IMR-90 (cell line): Measurements from ENCODE around the gene ACAN. TPM values are rescaled to one million over a fixed set of nuclear protein-coding genes. Genes with fewer than 3 reads are reported as not detected.

Experiments used
- ATAC-seq: fragments of 200-7000 bp; cut with Tn5 transposase; 2 replicates; pipeline ENCODE4 v1.9.1; 2020; ENCODE audit warnings: low read depth, mild to moderate bottlenecking, moderate library complexity
- BruUV-seq: library from RNA; stranded (reverse); fragments of 400-500 nt; replicated peaks from 2 replicates; lab custom pipeline; 2021; lab: Mats Ljungman, UMichigan
- CTCF ChIA-PET: fragments of 300-600 bp; formaldehyde crosslinking; extraction: SDS; loops from one replicate; lab custom pipeline; 2021; ENCODE audit warnings: antibody characterized with exemption; lab: Yijun Ruan, JAX
- POLR2A ChIA-PET: fragments of 300-600 bp; sonication (Branson Sonifier 250); formaldehyde crosslinking; loops from one replicate; lab custom pipeline; 2022; ENCODE audit warnings: antibody characterized with exemption; ENCODE audit not compliant: unreplicated experiment; lab: Charles Lee
- DNase-seq: peaks from one replicate; pipeline ENCODE4 v3.0.0; 2013
- H2AFZ ChIP-seq: replicated peaks from 2 replicates; pipeline ENCODE3; 2013; ENCODE audit warnings: low read length, mild to moderate bottlenecking; ENCODE audit not compliant: poor library complexity
- H2AK5ac ChIP-seq: 2 replicates; pipeline ENCODE4 v1.6.1; 2013; ENCODE audit warnings: low read depth, low read length, inconsistent platforms
- H2AK9ac ChIP-seq: replicated peaks from 2 replicates; pipeline ENCODE3; 2013; ENCODE audit warnings: mild to moderate bottlenecking, low read depth, low read length, moderate library complexity; ENCODE audit not compliant: poor library complexity
- H2BK120ac ChIP-seq: 2 replicates; pipeline ENCODE4 v1.6.1; 2013; ENCODE audit warnings: low read depth, low read length, inconsistent platforms
- H2BK15ac ChIP-seq: 3 replicates; pipeline ENCODE4 v1.6.1; 2013; ENCODE audit warnings: low read depth, low read length, inconsistent platforms
- H2BK20ac ChIP-seq: 2 replicates; pipeline ENCODE4 v1.6.1; 2013; ENCODE audit warnings: low read depth, mild to moderate bottlenecking, inconsistent platforms, low read length, moderate library complexity
- H2BK5ac ChIP-seq: 2 replicates; pipeline ENCODE4 v1.6.1; 2013; ENCODE audit warnings: mild to moderate bottlenecking, low read depth, low read length, inconsistent platforms; ENCODE audit not compliant: poor library complexity, severe bottlenecking
- H3K14ac ChIP-seq: replicated peaks from 2 replicates; pipeline ENCODE4 v1.6.1; 2013; ENCODE audit warnings: low read depth, low read length, inconsistent platforms
- H3K18ac ChIP-seq: 2 replicates; pipeline ENCODE4 v1.6.1; 2013; ENCODE audit warnings: low read depth, low read length, control low read depth
- H3K23ac ChIP-seq: 2 replicates; pipeline ENCODE4 v1.6.1; 2013; ENCODE audit warnings: low read depth, low read length, inconsistent platforms
- H3K27ac ChIP-seq: 2 replicates; pipeline ENCODE4 v1.5.1; 2013; ENCODE audit warnings: mild to moderate bottlenecking, control low read depth, low read length; ENCODE audit not compliant: insufficient read depth
- H3K27me3 ChIP-seq: 2 replicates; pipeline ENCODE4 v1.6.1; 2013; ENCODE audit warnings: low read length; ENCODE audit not compliant: control insufficient read depth, insufficient read depth
- H3K36me3 ChIP-seq: 2 replicates; pipeline ENCODE4 v1.6.1; 2013; ENCODE audit warnings: low read length, mixed read lengths; ENCODE audit not compliant: control insufficient read depth, insufficient read depth
- H3K4ac ChIP-seq: 2 replicates; pipeline ENCODE4 v1.6.1; 2013; ENCODE audit warnings: low read depth, low read length, inconsistent platforms
- H3K4me1 ChIP-seq: 2 replicates; pipeline ENCODE4 v1.6.1; 2013; ENCODE audit warnings: low read length, mixed read lengths; ENCODE audit not compliant: control insufficient read depth, insufficient read depth
- H3K4me2 ChIP-seq: 2 replicates; pipeline ENCODE4 v1.6.1; 2013; ENCODE audit warnings: low read depth, mild to moderate bottlenecking, control low read depth, low read length, moderate library complexity
- H3K4me3 ChIP-seq: 2 replicates; pipeline ENCODE4 v1.5.1; 2013; ENCODE audit warnings: low read depth, mild to moderate bottlenecking, control low read depth, low read length, moderate library complexity; ENCODE audit not compliant: insufficient read depth
- H3K56ac ChIP-seq: 2 replicates; pipeline ENCODE4 v1.6.1; 2013; ENCODE audit warnings: low read length, inconsistent platforms; ENCODE audit not compliant: insufficient read depth; ENCODE audit errors: extremely low read depth
- H3K79me1 ChIP-seq, 2 experiments: 2 replicates each; pipeline ENCODE4 v1.6.1; 2013; ENCODE audit warnings: low read length in 2 of 2, inconsistent platforms in 1 of 2, low read depth in 1 of 2
- H3K9ac ChIP-seq: 2 replicates; pipeline ENCODE4 v1.6.1; 2013; ENCODE audit warnings: low read depth, low read length, control low read depth
- H3K9me1 ChIP-seq: 2 replicates; pipeline ENCODE4 v1.6.1; 2013; ENCODE audit warnings: low read length, inconsistent platforms; ENCODE audit not compliant: insufficient read depth
- H3K9me3 ChIP-seq: 2 replicates; pipeline ENCODE4 v1.6.1; 2013; ENCODE audit warnings: low read length; ENCODE audit not compliant: control insufficient read depth, insufficient read depth
- H4K20me1 ChIP-seq: 2 replicates; pipeline ENCODE4 v1.6.1; 2013; ENCODE audit warnings: low read length, inconsistent platforms; ENCODE audit not compliant: insufficient read depth
- H4K5ac ChIP-seq: 2 replicates; pipeline ENCODE4 v1.6.1; 2013; ENCODE audit warnings: mild to moderate bottlenecking, low read depth, low read length, control low read depth
- H4K8ac ChIP-seq, 2 experiments: 2 replicates each; pipeline ENCODE4 v1.6.1; 2013; ENCODE audit warnings: low read depth in 2 of 2, low read length in 2 of 2, control low read depth in 1 of 2, inconsistent platforms in 1 of 2
- H4K91ac ChIP-seq: 2 replicates; pipeline ENCODE4 v1.6.1; 2013; ENCODE audit warnings: low read depth, low read length, inconsistent platforms; ENCODE audit not compliant: insufficient read depth
- BHLHE40 ChIP-seq: fragments of 150-350 bp; IDR thresholded peaks from 2 replicates; pipeline ENCODE4 v1.6.1; 2016; ENCODE audit warnings: mild to moderate bottlenecking, low read depth, low read length
- CEBPB ChIP-seq: IDR thresholded peaks from 2 replicates; pipeline ENCODE4 v1.6.1; 2012; ENCODE audit warnings: low read depth, low read length, improper control_type of control experiment
- ELK1 ChIP-seq: fragments of 150-350 bp; IDR thresholded peaks from 2 replicates; pipeline ENCODE4 v1.6.1; 2016; ENCODE audit warnings: low read depth, mild to moderate bottlenecking, low read length, moderate library complexity, borderline replicate concordance
- MAFK ChIP-seq: IDR thresholded peaks from 2 replicates; pipeline ENCODE4 v1.6.1; 2012; ENCODE audit warnings: low read depth, low read length, improper control_type of control experiment
- NFE2L2 ChIP-seq: fragments of 150-350 bp; IDR thresholded peaks from 2 replicates; pipeline ENCODE4 v1.6.1; 2016; ENCODE audit warnings: low read depth, mild to moderate bottlenecking, low read length
- RAD21 ChIP-seq: IDR thresholded peaks from 2 replicates; pipeline ENCODE4 v1.6.1; 2012; ENCODE audit warnings: low read length, improper control_type of control experiment
- RCOR1 ChIP-seq: IDR thresholded peaks from 2 replicates; pipeline ENCODE4 v1.6.1; 2012; ENCODE audit warnings: mild to moderate bottlenecking, low read length, improper control_type of control experiment; ENCODE audit not compliant: insufficient replicate concordance
- RFX5 ChIP-seq: IDR thresholded peaks from 2 replicates; pipeline ENCODE4 v1.8.0; 2012; ENCODE audit warnings: low read depth, mild to moderate bottlenecking, low read length, moderate library complexity
- SMC3 ChIP-seq: fragments of 150-350 bp; IDR thresholded peaks from 2 replicates; pipeline ENCODE4 v1.6.1; 2016; ENCODE audit warnings: low read depth, mild to moderate bottlenecking, antibody characterized with exemption, low read length, moderate library complexity
- USF2 ChIP-seq: fragments of 150-350 bp; IDR thresholded peaks from 2 replicates; pipeline ENCODE4 v1.6.1; 2017; ENCODE audit warnings: mild to moderate bottlenecking, antibody characterized with exemption, low read length, low read depth
- WGBS, 2 experiments: methylation state at CpG; one replicate each; pipeline versions ENCODE4 v1.1.5 to v1.1.7; 2013; ENCODE audit warnings: missing lambda C conversion rate in 2 of 2; ENCODE audit not compliant: insufficient read length in 1 of 2; ENCODE audit errors: extremely low coverage in 2 of 2; 5-methylcytosine and 5-hydroxymethylcytosine counted together
- dilution Hi-C: fragments of 300-500 bp; cut with HindIII; formaldehyde crosslinking; loops from one replicate; pipeline ENCODE4 v1.14.3; 2018; ENCODE audit warnings: low sequenced_read_pairs; ENCODE audit not compliant: unreplicated experiment
- in situ Hi-C: fragments of 300-500 bp; cut with MboI; formaldehyde crosslinking; loops from 3 replicates; pipeline ENCODE4 v1.14.3; 2019; ENCODE audit warnings: low sequenced_read_pairs, inconsistent platforms, mixed read lengths
- intact Hi-C: fragments of 100-400 bp; cut with micrococcal nuclease; formaldehyde crosslinking; loops from 2 replicates; pipeline ENCODE4 v1.10.0; 2022
- polyA plus RNA-seq, 3 experiments: library from polyadenylated mRNA; depleted of rRNA; stranded (reverse); fragments of >200 nt; gene quantifications; 2 replicates each; pipeline ENCODE4 v1.2.3, GENCODE V29; 2012; ENCODE audit warnings: low replicate concordance in 1 of 3
- total RNA-seq: library from RNA; depleted of rRNA; stranded (reverse); fragments of >200 nt; gene quantifications from 2 replicates; pipeline ENCODE4 v1.2.3, GENCODE V29; 2012

The ACAN gene
- total and polyA plus RNA-seq, 2 of the 4 experiments (the other 2 are of a cell fraction), result 0.54 to 0.96 TPM

- peak overlapping the region; percentile 71 for H2AFZ ChIP-seq
- H2AK9ac ChIP-seq, result no peak overlapping the region
- no peak overlapping the region for H2BK5ac ChIP-seq
- no peak overlapping the region for H3K27ac ChIP-seq
- H3K27me3 ChIP-seq, result peaks cover 44% of the 10 kb centered on the region
- TF ChIP-seq BHLHE40, result no peak
- no peak for TF ChIP-seq SMC3
- no peak for TF ChIP-seq CEBPB
- TF ChIP-seq RFX5, result no peak
- no peak for TF ChIP-seq RAD21
- no peak for TF ChIP-seq RCOR1
- TF ChIP-seq MAFK, result no peak
- TF ChIP-seq NFE2L2, result no peak
- no peak for TF ChIP-seq ELK1
- TF ChIP-seq USF2, result no peak
- no peaks in the 10 kb centered on the region for H3K36me3 ChIP-seq
- CTCF ChIA-PET, result no interaction called here
- BruUV-seq, result no TSS peak
- no peak overlapping the region for H3K23ac ChIP-seq
- no peak overlapping the region; the same call in 1 of the 2 replicates for H3K4me3 ChIP-seq
- H3K18ac ChIP-seq, result no peak overlapping the region
- intact Hi-C loops, result no loop called here
- H4K8ac ChIP-seq, result no peak overlapping the region
- in situ Hi-C loops, result no loop called here
- POLR2A ChIA-PET, result no interaction called here
- dilution Hi-C loops, result no loop called here
- no peak overlapping the region for H2BK20ac ChIP-seq
- no peak overlapping the region for H3K4ac ChIP-seq
- DNase-seq (no peak), ATAC-seq (no peak)
- H3K9me3 ChIP-seq, result no peaks in the 10 kb centered on the region
- no peak overlapping the region for H2BK15ac ChIP-seq
- no peaks in the 10 kb centered on the region for H3K79me1 ChIP-seq
- H2BK120ac ChIP-seq, result no peak overlapping the region
- no peak overlapping the region for H3K56ac ChIP-seq
- no peak overlapping the region for H4K5ac ChIP-seq
- no peak overlapping the region for H3K9ac ChIP-seq
- H4K91ac ChIP-seq, result no peak overlapping the region
- H2AK5ac ChIP-seq, result no peak overlapping the region
- no peak overlapping the region for H3K14ac ChIP-seq
- 5% methylated on average over 7 of the region's 20 CpGs; no CpG with 5 or more reads in 1 of the 2 experiments for WGBS, 2 experiments
- H3K4me1 ChIP-seq, result no peaks in the 10 kb centered on the region
- H3K9me1 ChIP-seq, result no peaks in the 10 kb centered on the region
- peak overlapping the region; percentile 63 for H3K4me2 ChIP-seq
- no peaks in the 10 kb centered on the region for H4K20me1 ChIP-seq
These were observed 816 bp upstream of the ACAN start for GRCh38 chr15:88802250-88802990.
